Esophagus squamous epithelium (tissue), 5 donors: Measurements from ENCODE around the gene CLN3. TPM values are rescaled to one million over a fixed set of nuclear protein-coding genes. Genes with fewer than 3 reads are reported as not detected.
"Not testable (repeated sequence)": the region's sequence is repeated elsewhere in the genome, so short reads cannot be mapped to it uniquely, and the experiment has no call there.

Experiments used
- DNase-seq: peaks from one replicate; lab custom pipeline; 2025; lab: John Stamatoyannopoulos, UW
- H3K27ac ChIP-seq, 4 donors: fragments of 200-600 bp; sonication (generic); one replicate each; pipeline ENCODE4 v1.5.1; 2016 to 2019; ENCODE audit warnings: mild to moderate bottlenecking in 1 of 4
- H3K27me3 ChIP-seq, 4 donors: fragments of 200-600 bp; sonication (generic); 1 replicate in 3 of 4; 2 replicates in 1 of 4; pipeline versions ENCODE4 v1.5.1 to v1.6.0; 2017 to 2021; ENCODE audit warnings: antibody characterized with exemption in 1 of 4
- H3K36me3 ChIP-seq, 3 donors: fragments of 200-600 bp; sonication (generic); one replicate each; pipeline ENCODE4 v1.5.1; 2016 to 2019
- H3K4me1 ChIP-seq, 3 donors: fragments of 200-600 bp; sonication (generic); one replicate each; pipeline ENCODE4 v1.5.1; 2017 to 2019
- H3K4me3 ChIP-seq, 4 donors: fragments of 200-600 bp; sonication (generic); 1 replicate in 3 of 4; 2 replicates in 1 of 4; pipeline ENCODE4 v1.5.1; 2016 to 2019; ENCODE audit warnings: mild to moderate bottlenecking in 2 of 4, moderate library complexity in 1 of 4
- H3K9me3 ChIP-seq, 3 donors: fragments of 200-600 bp; sonication (generic); one replicate each; pipeline ENCODE4 v1.5.1; 2016 to 2019
- CTCF ChIP-seq, 6 experiments: fragments of 450-650 bp in 4 of 6; fragments of 200-600 bp in 2 of 6; sonication (generic) in 2 of 6; IDR thresholded peaks; one replicate each; pipeline ENCODE4 v1.5.1; 2016 to 2019; ENCODE audit warnings: antibody characterized with exemption in 6 of 6, mild to moderate bottlenecking in 4 of 6, moderate library complexity in 4 of 6
- POLR2A ChIP-seq, 4 donors: fragments of 450-650 bp; IDR thresholded peaks; one replicate each; pipeline ENCODE4 v1.6.1; 2017; ENCODE audit warnings: antibody characterized with exemption in 4 of 4, mild to moderate bottlenecking in 4 of 4, moderate library complexity in 3 of 4
- WGBS, 2 donors: methylation state at CpG; one replicate each; pipeline ENCODE4 v1.1.5; 2018; 5-methylcytosine and 5-hydroxymethylcytosine counted together
- intact Hi-C: fragments of 100-400 bp; cut with DNase I; formaldehyde crosslinking; loops from one replicate; pipeline ENCODE4 v1.15.0; 2022
- total RNA-seq, 4 donors: library from RNA; depleted of rRNA; stranded (reverse); fragments of >200 nt; gene quantifications; one replicate each; pipeline ENCODE4 v1.1.0, GENCODE V29; 2016
- donor health status: DM: yes; HTN: yes; CAD: no.

Gene CLN3
- total RNA-seq, 4 donors from 2014 or later = 12.2 to 40.2 (median 19.0) TPM

DNA sequence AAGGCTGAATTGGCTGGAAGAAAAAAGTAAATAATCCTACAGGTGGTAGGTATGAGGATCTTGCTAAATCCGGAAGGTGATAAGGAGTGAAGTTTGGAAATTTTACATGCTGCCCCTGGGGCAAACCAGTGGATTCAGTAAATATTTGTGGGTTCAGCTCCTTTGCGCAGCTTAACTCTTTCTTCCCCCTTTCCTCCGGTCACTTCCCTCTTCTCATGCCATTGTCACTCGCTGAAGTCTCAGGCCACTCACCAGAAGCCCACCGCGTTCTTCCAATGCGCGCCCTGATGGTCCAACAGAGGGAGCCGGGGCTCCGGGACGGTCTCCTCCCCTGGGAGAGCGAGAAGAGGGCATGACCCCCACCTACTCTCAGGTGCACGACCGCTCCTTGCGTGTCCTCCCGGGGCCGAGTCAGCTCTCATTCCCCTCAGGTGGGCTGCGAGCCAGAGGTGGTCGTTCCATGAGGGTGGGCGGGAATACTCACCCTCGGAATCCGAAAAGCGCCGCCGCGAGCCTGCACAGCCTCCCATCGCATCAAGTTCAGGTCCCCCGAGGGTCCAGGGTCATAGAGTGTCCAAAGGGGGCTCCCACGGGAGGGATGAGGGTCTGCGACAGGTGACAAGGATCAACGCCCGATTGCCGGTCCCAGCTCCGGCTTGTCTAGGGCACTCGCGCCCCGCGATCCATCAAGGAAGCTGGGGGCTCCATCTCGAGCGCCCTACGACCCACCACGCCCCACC, 474 bp downstream of the CLN3 start:
- 0 to 2% methylated on average over 2 to 22 of the region's 42 CpGs for WGBS, 2 donors
- Histone ChIP-seq H3K27ac (peak overlapping the region; percentile 88 to 98 (median 97)), H3K36me3 (peaks cover 0 to 37% (median 20%) of the 10 kb centered on the region in 3 donors), H3K27me3 (no peaks in the 10 kb centered on the region), H3K4me1 (peaks cover 0 to 49% (median 16%) of the 10 kb centered on the region in 3 donors), H3K4me3 (peak overlapping the region; percentile 61 to 100 (median 92)), H3K9me3 (no peaks in the 10 kb centered on the region)
- intact Hi-C loops = no loop called here
- no peak for DNase-seq
- peak in 4 of 6 experiments; percentile 16 to 29 (median 24) for TF ChIP-seq CTCF (IDR thresholded peaks at IDR 0.05)
- no peak for TF ChIP-seq POLR2A (IDR thresholded peaks at IDR 0.05)

DNA sequence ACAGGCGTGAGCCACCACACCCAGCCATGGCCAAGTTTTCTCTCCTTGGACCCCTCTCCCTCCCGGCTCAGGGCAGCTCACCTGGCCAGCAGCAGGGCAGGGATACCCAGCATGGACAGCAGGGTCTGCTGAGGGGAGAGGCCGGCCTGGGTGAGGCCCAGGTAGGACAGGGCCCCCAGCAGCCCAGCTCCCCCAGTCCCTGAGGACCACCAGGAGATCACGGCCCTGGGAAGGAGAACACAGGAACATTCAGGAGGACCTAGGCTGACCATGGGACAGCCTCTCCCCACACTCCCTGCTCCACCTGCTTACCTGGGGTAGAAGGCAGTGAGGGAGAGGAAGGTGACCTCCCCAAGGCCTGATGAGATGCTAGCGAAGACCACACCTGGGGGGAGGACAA, 5.6 kb downstream of the CLN3 start:
- no peak overlapping the region for H3K4me3 ChIP-seq
- WGBS, 2 donors = 100% methylated on average over 1 of the region's 5 CpGs
- no peaks in the 10 kb centered on the region for H3K27me3 ChIP-seq
- intact Hi-C loops = no loop called here
- H3K36me3 ChIP-seq = peaks cover 9 to 88% (median 28%) of the 10 kb centered on the region in 3 donors
- peaks cover 0 to 27% (median 11%) of the 10 kb centered on the region in 3 donors for H3K4me1 ChIP-seq
- DNase-seq = no peak
- no peak overlapping the region for H3K27ac ChIP-seq
- H3K9me3 ChIP-seq = no peaks in the 10 kb centered on the region
- TF ChIP-seq CTCF (IDR thresholded peaks at IDR 0.05) = no peak
- no peak for TF ChIP-seq POLR2A (IDR thresholded peaks at IDR 0.05)

GRCh38 chr16:28483361-28483760, 8.5 kb downstream of the CLN3 start:
- H3K9me3 ChIP-seq, H3K4me1 ChIP-seq, H3K27ac ChIP-seq, intact Hi-C loops, DNase-seq, H3K4me3 ChIP-seq, H3K27me3 ChIP-seq: not testable (repeated sequence)
- peaks cover 15 to 100% (median 23%) of the 10 kb centered on the region in 3 donors for H3K36me3 ChIP-seq
- 94 to 98% methylated on average over 5 of the region's 5 CpGs for WGBS, 2 donors

DNA sequence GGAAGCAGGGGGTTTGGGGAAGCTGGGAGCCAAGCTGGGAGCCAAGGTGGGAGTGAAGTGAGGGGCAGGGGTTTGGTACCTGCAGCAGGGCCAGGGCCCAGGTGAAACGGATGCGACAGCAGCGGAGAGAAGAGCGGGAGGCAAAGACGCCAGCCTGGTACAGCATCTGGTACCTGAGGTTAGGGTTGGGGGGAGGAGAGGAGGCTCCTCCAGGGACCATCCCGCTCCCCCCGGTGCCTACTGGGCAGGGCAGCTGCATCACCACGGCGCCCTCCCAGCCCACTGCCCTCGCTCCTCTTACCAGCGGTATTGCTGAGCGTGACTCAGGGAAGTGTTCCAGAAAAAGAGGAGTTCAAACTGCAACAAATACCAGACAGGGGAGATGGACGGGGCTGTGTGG, 9.8 kb downstream of the CLN3 start:
- WGBS, 2 donors = 89 to 98% methylated on average over 12 of the region's 13 CpGs
- DNase-seq = no peak
- Histone ChIP-seq H3K27ac (no peak overlapping the region), H3K4me1 (no peaks in the 10 kb centered on the region), H3K9me3 (no peaks in the 10 kb centered on the region), H3K27me3 (no peaks in the 10 kb centered on the region), H3K4me3 (no peak overlapping the region), H3K36me3 (peaks cover 15 to 100% (median 25%) of the 10 kb centered on the region in 3 donors)
- intact Hi-C loops = no loop called here
- TF ChIP-seq CTCF (IDR thresholded peaks at IDR 0.05) = no peak
- no peak for TF ChIP-seq POLR2A (IDR thresholded peaks at IDR 0.05)

DNA sequence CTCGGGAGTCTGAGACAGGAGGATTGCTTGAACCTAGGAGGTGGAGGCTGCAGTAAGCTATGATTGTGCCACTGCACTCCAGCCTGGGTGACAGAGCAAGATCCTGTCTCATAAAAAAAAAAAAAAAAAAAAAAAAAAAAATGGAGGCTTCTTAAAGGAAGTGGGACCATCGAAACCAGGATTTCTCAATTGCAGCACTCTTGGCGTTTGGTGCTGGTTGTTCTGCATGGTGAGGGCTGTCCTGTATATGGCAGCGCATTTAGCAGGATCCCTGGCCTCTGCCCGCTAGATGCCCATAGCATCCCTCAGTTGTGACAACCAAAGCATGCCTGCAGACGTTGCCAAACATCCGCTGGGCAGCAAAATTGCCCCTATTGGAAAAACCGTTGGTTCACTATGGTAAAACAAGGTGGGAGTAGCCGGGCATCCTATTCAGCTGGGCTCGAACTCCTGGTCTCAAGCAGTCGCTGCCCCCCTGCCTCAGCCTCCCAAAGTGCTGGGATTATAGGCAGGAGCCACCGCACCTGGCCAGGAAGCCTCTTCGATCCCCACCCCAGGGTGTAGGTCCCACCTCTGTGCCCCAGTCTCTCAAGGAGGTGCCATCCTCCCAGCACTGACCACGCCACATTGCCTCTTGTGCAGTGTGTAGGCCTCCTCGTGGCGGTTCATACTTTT, 13.2 kb downstream of the CLN3 start:
- no peak for TF ChIP-seq CTCF (IDR thresholded peaks at IDR 0.05)
- TF ChIP-seq POLR2A (IDR thresholded peaks at IDR 0.05) = no peak
- 83 to 90% methylated on average over 8 to 11 of the region's 16 CpGs for WGBS, 2 donors
- no peak overlapping the region for H3K4me3 ChIP-seq
- H3K4me1 ChIP-seq = no peaks in the 10 kb centered on the region
- intact Hi-C loops = no loop called here
- no peaks in the 10 kb centered on the region for H3K9me3 ChIP-seq
- no peak overlapping the region for H3K27ac ChIP-seq
- peaks cover 4 to 100% (median 26%) of the 10 kb centered on the region in 3 donors for H3K36me3 ChIP-seq
- DNase-seq = no peak
- no peaks in the 10 kb centered on the region for H3K27me3 ChIP-seq
